ENCODE data around the gene PCSK6. TPM values are rescaled to one million over a fixed set of nuclear protein-coding genes. Genes with fewer than 3 reads are reported as not detected.

Gene PCSK6
- 9.0 to 12.4 TPM (median 10.4 TPM) in 5 replicates for total RNA-seq (2022; extraction: Qiagen RNA extraction)

GRCh38 chr15:101489599-101490407 is at the start of gene PCSK6:
Gene PCSK6 (minus strand): TSS chr15:101489707. CDS start chr15:101489670, 37 bp downstream.

GRCh38 chr15:101294731-101295606 is 194.5 kb downstream of the PCSK6 start, which contains the start of gene SNRPA1:
Gene SNRPA1 (minus strand): TSS chr15:101295248. CDS start chr15:101295178, 70 bp downstream.

GRCh38 chr15:101277038-101277822 is 212.3 kb downstream of the PCSK6 start, which contains the start of gene SELENOS:
Gene SELENOS (minus strand): TSS chr15:101277485. CDS start chr15:101277417, 68 bp downstream.

Other genes with a start within 250 kb of the PCSK6 start
- gene CHSY1, start 237.7 kb downstream of the PCSK6 start, total RNA-seq (2022; extraction: Qiagen RNA extraction), result 22.5 to 27.4 TPM (median 26.0 TPM) in 5 replicates
- 155 to 169 TPM (median 161 TPM) in 5 replicates for gene SELENOS, start 212.2 kb downstream of the PCSK6 start, total RNA-seq (2022; extraction: Qiagen RNA extraction)
- 104 to 131 TPM (median 112 TPM) in 5 replicates for gene SNRPA1, start 194.5 kb downstream of the PCSK6 start, total RNA-seq (2022; extraction: Qiagen RNA extraction)
- 30.9 to 33.1 TPM (median 32.6 TPM) in 5 replicates for gene TM2D3, start 162.7 kb upstream of the PCSK6 start, total RNA-seq (2022; extraction: Qiagen RNA extraction)
- 6.4 to 9.0 TPM (median 7.6 TPM) in 5 replicates for gene TARS3, start 234.8 kb upstream of the PCSK6 start, total RNA-seq (2022; extraction: Qiagen RNA extraction)

Measured in A549 treated with Mapracorat at 1 μM for 4 hours (cell line).